HG03432 (cell line): ENCODE results near the gene ROGDI.
"Not testable (repeated sequence)": the region's sequence is repeated elsewhere in the genome, so short reads cannot be mapped to it uniquely, and the experiment has no call there.

Source experiments
- ATAC-seq: cut with Tn5 transposase; IDR thresholded peaks from one replicate; pipeline ENCODE4 v1.9.1; 2021; ENCODE audit warnings: mild to moderate bottlenecking, moderate library complexity; ENCODE audit not compliant: unreplicated experiment

ROGDI gene

DNA sequence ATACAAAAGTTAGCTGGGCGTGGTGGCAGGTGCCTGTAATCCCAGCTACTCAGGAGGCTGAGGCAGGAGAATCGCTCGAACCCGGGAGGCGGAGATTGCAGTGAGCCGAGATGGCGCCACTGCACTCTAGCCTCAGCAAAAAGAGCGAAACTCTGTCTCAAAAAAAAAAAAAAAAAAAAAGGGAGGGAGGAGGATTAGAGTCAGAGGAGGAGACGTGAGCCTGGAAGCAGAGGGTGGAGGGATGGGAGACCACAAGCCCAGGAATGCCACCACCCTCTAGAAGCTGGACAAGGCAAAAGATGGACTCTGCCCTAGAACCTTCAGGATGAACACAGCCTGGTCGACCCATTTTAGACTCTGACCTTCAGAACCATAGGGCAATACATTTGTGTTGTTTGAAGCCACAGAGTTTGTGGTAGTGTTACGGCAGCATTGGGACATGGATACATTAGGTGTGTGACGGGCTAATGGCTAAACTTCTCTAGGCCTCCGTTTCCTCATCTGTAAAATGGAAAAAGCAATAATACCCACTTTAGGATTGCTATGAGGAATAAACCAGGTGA is 9.4 kb downstream of the ROGDI start:
- no peak for ATAC-seq

DNA sequence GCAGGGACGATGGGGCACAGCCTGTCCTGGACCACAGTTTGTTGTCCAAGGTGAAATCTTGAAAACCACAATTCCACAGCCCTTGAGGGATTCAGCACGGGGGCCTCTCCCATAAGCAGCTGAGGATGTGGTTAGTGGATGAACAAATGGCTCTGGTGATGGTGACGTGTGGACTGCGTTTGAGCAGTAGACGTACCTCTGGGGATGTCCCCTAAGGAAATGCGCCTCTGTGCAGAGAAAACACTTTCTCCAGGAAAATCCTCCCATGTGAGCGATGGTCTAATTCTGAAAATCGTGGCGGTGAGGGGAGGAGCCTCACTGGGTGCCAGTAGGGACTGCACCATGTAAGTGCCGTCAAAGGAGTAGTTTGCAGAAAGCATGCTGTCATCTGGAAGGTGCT is 11.6 kb downstream of the ROGDI start:
- ATAC-seq, result no peak

DNA sequence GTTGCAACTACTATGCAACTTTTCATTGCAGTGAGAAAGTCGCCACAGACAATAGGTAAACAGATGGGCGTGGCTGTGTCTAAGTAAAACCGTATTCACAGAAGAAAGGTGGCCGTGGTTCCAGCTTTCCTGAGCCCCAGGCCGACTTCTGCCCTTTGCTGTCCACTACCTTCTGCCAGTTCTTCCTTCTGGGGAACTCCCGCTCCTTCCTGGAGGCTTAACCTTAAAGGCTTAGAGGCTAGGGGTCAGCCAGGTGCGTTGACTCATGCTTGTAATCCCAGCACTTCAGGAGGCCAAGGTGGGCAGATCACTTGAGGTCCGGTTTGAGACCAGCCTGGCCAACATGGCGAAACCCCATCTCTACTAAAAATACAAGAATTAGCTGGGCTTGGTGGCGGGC is 12.2 kb downstream of the ROGDI start:
- no peak for ATAC-seq

DNA sequence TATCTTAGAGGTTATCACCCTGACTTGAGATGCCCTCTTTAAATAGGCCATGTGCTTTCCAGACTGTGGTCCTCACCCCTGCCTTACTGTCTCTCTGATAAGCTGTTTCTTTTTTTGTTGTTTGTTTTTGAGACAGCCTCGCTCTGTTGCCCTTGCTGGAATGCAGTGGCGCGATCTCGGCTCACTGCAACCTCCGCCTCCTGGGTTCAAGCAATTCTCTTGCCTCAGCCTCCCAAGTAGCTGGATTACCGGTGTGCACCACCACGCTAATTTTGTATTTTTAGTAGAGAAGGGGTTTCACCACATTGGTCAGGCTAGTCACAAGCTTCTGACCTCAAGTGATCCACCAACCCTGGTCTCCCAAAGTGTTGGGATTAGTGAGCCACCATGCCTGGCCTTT is 13.5 kb downstream of the ROGDI start:
- ATAC-seq, result no peak

DNA sequence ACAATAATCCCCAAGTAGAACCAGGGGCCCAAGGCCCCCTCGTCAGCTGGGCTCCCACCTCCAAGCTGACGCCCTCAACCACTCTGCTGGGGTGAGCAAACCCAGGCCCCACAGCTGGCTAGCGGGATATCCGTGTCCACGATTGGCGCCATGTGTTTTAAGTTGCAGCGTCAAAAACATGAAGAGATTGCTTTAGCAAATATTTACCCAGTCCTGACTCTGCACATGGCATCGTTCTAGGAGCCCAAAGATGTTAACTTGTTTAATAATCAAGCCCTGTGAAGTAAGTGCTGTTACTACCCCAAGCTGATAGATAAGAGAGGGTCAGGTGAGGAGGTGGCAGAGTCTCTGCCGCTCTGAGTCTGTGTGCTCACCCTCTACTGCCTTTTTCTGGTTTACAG is 13.9 kb downstream of the ROGDI start:
- ATAC-seq, result no peak

DNA sequence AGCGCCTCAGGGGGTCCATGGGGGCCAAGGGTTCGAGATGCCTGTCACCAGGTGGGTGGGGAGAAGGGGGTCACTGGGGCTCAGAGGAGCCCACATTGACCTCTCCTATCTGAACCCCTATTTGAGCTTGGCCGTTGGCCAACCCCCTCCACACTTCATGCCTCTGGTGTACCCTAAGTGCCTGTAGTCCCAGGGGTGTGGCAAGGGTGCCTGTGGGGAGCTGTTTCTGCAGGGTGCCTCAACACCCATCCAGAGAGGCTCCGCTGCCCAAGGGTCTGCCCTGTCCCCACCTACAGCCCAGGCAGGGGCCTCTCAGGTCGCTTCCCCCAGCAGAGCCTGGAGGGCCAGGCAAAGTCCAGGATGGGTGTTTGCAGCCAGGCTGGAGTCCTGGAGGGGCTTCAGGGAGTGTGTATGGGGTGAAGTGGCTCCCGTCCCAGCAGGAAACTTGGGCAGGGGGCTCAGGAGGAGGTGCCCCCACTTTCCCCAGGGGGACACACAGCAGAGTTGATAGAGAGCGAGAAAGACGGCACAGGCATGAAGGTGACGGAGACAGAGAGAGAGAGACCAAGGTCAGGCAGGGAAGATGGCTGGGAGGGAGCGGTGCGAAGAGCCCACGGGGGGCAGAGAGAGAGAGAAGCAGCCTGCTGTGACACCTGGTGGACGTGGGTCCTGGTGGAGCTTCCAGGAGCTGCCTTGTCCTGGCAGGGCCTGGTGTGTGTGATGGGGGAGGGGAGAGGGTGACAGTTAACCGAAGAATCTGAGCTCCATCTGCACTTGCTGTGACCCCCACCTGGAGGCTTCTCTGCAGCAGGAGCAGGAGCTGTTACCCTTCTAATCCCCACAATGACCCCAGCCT is 14.6 kb downstream of the ROGDI start, which contains the start of gene SEPTIN12:
SEPTIN12 (minus strand) TSS at position 719 of the 856 bp plus-strand sequence; CDS start at position 19, 700 bp downstream.
- ATAC-seq, result no peak

DNA sequence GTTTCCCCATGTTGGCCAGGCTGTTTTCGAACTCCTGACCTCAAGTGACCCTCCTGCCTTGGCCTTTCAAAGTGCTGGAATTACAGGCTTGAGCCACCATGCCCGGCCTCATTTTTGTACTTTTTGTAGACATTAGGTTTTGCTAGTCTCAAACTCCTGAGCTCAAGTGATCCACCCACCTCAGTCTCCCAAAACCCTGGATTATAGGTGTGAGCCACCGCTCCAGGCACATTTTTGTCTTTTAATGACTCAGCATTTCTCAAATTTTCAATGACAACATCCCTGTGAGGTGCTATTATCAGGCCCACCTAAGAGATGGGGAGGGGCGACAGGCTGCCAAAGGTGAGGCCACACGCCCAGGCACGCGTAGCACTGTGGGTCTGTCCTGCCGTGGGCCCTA is 15.4 kb downstream of the ROGDI start:
- no peak for ATAC-seq

DNA sequence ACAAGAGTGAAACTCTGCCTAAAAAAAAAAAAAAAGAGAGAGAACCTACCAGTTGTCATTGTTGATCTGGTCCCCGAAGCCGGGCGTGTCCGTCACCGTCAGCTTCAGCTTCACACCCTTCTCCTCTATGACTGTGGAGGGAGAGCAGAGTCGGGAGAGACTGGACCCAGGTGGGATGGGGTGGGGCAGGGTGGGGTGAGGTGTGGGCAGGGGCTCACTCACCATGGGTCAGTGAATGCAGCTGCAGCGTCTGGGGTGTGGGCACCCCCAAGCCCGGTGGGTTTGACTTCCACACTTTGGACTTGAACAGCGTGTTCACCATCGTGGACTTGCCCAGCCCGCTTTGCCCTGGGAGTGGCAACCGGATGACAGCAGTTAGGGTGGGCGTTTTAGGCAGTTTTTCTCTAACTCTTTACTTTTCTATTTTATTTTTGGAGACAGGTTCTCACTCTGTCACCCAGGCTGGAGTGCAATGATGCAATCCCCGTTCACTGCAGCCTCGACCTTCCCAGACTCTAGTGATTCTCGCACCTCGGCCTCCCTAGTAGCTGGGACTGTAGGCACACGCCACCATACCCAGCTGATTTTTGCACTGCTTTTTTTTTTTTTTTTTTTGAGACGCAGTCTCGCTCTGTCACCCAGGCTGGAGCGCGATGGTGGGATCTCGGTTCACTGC is 16.5 kb downstream of the ROGDI start:
- no peak for ATAC-seq

DNA sequence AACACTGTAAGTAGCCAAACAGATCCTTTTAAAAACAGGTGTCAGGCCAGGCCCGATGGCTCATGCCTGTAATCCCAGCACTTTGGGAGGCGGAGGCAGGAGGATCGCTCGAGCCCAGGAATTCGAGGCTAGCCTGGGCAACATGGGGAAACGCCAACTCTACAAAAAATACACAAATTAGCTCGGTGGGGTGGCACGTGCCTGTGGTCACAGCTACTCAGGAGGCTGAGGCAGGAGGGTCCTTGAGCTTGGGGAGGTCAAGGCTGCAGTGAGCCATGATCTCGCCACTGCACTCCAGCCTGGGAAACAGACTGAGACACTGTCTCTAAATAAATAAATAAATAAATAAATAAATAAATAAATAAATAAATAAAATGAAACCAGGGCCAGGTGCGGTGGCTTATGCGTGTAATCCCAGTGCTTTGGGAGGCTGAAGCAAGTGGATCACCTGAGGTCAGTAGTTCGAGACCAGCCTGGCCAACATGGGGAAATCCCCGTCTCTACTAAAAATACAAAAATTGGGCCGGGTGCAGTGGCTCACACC is 17.9 kb downstream of the ROGDI start:
- not testable (repeated sequence) for ATAC-seq

DNA sequence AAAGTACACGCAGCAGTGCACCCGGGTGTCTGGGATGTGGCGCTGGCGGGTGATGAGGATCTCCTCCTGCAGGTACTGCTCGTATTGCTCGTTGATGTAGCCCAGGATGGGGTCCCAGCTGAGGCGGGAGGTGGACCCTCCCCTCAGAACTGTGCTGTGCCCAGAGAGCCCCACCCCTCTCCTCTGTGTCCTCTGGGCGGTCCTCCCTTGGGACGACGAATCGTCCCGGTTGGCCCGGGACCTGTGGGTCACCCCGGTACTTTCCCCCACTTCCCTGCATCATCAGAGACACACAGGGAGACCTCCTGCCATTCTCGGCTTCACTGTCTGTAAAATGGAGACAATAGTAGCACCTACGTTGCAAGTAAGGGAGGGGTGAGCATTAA is 18.5 kb downstream of the ROGDI start:
- no peak for ATAC-seq

DNA sequence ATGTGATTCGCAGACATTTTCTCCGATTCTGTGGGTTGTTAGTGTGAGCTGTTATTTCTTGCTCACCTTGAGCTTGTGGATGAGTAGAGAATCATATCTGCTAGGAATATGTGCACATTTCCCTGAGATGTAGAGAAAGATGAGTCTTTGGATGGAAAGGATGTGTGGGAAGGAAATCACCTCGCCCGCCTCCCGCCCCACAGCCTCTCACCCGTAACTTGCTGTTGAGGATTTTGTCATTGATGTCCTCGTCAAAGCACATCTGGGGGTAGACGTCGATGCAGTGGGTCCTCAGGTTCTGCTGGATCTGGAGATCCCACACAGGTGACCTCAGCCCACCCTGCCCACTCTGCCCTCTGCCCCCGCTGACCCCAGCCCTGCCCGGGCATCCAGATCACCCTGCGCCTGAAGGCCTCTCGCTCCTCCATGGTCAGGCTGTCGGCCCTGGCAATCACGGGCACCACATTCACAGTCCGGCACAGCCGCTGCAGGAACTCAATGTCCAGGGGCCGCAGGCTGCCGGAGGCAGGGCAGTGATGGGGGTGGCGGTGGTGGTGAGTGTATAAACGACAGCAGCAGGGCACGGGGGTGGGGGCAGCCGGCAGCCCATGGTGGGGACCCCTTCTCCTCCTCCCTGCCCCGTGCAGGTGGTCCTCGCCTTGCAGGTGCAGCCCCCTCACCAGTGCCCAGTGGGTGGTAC is 19.0 kb downstream of the ROGDI start:
- ATAC-seq, result no peak

DNA sequence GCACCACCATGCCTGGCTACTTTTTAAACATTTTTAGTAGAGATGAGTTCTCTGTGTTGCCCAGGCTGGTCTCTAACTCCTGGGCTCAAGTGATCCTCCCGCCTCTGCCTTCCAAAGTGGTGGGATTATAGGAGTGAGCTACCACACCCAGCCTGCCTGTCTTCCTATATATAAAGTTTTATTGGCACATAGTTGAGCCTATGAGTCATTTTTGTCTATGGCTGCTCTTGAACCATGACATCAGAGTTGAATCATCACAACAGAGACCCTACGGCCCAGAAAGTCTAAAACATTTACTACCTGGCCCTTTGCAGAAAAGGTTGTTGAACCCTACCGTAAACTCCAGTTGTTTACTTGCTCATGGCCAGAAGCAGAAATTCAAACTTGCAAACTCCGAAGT is 22.2 kb downstream of the ROGDI start:
- no peak for ATAC-seq

DNA sequence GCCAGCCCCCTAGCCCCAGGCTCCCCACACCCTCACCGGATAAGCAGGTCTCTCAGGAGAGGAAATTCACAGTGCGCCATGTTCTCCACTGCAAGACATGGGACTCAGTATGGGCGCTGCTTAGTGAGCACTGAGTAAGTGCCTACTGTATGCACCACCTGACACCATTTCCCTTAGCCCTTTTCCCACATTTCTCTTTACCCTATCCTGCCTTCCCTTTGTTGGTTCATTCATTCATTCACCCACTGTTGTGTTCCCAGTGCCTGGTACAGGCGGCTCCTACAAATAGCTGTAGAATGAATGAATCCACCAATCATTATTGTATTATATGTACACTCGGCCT is 24.4 kb downstream of the ROGDI start:
- ATAC-seq, result no peak

DNA sequence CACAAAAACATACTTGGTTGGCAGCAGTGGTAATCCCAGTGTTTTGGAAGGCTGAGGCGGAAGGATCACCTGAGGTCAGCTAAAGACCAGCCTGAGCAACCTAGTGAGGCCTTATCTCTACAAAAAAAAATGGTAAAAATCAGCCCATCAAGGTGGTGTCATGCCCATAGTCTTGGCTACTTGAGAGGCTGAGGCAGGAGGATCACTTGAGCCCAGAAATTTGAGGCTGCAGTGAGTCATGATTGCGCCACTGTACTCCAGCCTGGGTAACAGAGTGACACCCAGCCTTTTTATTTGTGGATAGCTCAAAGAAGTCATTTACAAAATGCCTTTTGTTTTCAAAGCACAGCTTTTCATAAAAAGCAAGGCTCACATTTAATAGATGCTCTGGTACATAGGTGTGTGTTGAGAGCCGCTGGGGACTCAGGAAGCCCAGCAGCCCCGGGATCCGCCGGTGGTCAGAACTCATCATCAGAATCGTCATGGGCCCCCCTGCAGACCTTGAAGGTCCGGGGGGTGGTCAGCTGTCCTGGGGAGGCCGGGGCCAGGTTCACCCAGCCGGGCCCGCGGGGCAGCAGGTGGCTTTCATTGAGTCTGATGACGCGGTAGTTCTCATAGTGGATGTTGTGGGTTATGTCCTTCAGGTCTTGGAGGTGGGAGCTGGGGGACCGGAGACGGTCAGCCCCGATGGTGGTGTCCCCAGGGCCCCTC is 24.9 kb downstream of the ROGDI start:
- ATAC-seq, result no peak

DNA sequence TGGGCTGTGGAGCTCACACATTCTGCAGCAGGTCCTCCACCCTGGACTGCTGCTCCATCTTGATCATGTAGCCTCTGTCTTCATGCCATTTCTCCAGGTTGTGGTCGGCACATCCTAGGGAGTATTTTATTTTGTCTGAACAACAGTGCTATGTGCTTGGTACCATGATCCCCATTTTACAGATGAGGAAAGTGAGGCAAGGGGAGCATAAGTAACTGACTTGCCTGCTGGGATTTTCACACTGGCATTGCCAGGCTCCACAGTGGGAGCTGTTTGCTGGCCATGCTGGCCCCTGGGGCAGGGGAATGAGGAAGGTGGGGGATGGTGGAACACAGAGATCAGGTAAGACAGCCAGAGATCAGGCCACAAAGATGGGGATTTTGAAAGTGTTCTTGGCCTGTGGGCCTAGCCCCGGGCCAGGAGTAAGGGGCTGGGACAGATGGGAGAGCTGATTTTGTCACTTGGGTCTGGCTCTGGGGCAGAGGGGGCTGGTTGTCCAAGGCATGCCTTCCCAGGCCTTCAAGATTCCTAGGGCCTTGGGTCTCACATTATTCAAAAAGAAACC is 26.2 kb downstream of the ROGDI start:
- ATAC-seq, result no peak

DNA sequence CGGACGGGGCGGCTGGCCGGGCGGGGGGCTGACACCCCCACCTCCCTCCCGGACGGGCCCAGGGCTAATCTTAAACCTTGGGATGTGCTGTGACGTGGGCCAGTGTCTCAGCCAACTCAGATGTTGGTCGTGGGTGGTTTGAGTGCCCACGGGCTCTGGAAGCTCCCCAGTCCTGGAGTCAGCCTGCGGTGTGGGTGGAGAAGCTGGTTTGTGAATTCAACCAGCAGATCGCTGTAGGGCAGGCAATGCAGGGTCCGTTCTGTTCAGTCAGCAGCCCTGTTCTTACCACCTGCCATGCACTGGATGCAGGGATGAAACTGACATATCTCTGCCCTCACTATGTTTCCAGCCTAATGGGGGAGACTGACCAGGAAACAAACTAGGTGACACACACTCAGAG is 27.4 kb downstream of the ROGDI start:
- ATAC-seq, result no peak

DNA sequence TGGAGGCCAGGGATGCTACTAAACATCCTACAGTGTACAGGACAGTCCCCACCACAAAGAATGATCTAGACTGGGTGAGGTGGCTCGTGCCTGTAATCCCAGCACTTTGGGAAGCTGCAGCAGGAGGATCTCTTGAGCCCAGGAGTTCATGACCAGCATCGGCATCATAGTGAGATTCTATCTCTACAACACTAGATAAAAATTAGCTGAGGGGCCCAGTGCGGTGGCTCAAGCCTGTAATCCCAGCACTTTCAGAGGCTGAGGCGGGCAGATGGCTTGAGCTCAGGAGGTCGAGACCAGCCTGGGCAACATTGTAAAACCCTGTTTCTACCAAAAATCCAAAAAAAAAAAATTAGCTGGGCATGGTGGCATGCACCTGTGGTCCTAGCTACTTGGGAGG is 30.1 kb downstream of the ROGDI start:
- no peak for ATAC-seq

DNA sequence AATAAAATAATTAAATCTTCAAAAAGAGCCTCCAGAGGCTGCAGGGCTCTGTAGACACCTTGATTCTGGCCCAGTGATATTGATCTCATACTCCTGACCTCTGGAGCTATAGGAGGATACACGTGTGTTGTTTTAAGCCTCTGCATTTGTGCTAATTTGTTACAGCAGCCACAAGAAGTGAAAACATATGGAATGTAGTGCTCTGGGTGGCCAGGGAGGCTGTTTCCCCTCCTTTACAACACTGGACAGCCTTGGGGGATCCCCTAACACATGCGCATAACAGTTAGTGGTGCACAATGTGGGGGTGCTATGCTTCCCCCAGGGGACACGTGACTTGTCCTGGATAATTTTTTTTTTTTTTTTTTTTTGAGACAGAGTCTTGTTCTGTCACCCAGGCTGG is 30.8 kb downstream of the ROGDI start:
- ATAC-seq, result no peak

DNA sequence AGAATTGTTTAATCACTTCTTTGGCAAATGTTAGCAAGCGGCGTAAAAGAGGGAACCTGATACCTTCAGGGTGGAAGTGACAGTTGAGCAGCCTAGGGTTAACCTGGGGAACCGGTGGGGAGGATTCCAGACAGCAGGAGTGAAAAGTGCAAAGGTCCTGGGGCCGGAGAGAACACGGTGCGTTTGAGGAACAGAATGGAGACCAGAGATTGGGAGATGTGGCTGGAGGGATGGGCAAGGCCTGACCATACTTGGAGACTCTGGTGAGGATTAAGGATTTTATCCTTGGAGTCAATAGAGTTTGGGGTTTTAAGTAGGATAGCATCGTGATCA is 33.2 kb downstream of the ROGDI start:
- no peak for ATAC-seq

DNA sequence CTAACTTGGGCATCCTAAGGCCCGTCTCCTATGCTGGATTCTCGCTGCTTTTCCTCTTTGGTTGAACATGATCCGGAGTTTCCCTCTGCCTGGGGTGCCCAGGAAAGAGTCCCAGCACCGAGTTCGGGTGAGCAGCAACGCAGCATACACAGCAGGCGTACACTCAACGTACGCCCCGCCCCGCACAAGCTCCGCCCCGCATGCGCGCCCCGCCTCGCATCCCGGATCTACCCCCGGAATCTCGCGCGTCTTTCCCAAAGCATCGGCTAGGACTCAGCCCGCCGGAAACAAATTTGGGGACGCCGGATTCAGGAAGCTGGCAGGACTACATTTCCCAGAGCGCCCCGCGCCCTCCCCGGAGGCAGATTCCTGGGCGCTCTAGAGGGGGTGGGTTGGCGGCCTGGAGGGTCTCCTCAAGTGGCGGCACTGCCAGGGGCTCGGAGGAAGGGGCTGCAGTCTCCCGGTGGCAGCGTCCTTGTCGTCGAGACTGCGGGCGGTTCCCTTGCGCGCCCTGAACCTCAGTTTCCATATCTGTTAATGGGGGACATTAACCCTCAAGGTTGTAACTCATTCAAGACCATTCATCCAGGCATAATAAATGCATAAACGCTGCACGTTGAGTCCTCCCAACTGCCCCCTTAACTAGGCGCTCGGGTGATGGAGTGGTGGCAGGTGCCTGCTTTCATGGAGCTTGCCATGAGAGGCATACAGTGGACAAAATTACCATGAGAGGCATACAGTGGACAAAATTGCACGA is 33.7 kb downstream of the ROGDI start:
- ATAC-seq, result peak; percentile 74
